HepG2 (cell line): ENCODE results near the gene RAP1GAP2. TPM values are rescaled to one million over a fixed set of nuclear protein-coding genes. Genes with fewer than 3 reads are reported as not detected.
A peak's percentile ranks its signal among the peaks of the same experiment; 100 is the strongest.
"Not testable (repeated sequence)": the region's sequence is repeated elsewhere in the genome, so short reads cannot be mapped to it uniquely, and the experiment has no call there.

Experiments
- ATAC-seq: fragments of 200-7000 bp; cut with Tn5 transposase; 3 replicates; pipeline ENCODE4 v1.9.1; 2020; ENCODE audit warnings: mild to moderate bottlenecking, moderate library complexity
- BruUV-seq: library from RNA; stranded (reverse); fragments of 400-500 nt; replicated peaks from 2 replicates; lab custom pipeline; 2021; lab: Mats Ljungman, UMichigan
- CTCF ChIA-PET: fragments of 300-600 bp; formaldehyde crosslinking; extraction: SDS; loops from one replicate; lab custom pipeline; 2021; ENCODE audit warnings: low total read pairs, inconsistent platforms, low intra/inter-chr PET ratio; lab: Yijun Ruan, JAX
- POLR2A ChIA-PET: fragments of 350-600 bp; sonication (Branson Sonifier 250); formaldehyde crosslinking; loops from one replicate; lab custom pipeline; 2020; ENCODE audit warnings: antibody characterized with exemption, inconsistent platforms; lab: Yijun Ruan, JAX
- DNase-seq: peaks from one replicate; pipeline ENCODE4 v3.0.0-alpha.2; 2015; ENCODE audit warnings: low spot score
- FAIRE-seq: peaks from 3 replicates; lab custom pipeline; 2011; peaks lifted over from hg19 to GRCh38; lab: Jason Lieb, UNC
- H2AFZ ChIP-seq: one replicate; pipeline ENCODE4 v1.6.1; 2011; ENCODE audit warnings: low read length, inconsistent platforms
- H3K27ac ChIP-seq: fragments of 300-600 bp; 3 replicates; pipeline ENCODE4 v1.8.0; 2011; ENCODE audit warnings: mixed run types, mild to moderate bottlenecking, mixed read lengths, low read length, inconsistent platforms; ENCODE audit not compliant: insufficient read depth; ENCODE audit errors: extremely low read length
- H3K27me3 ChIP-seq, 2 experiments: fragments of 200-600 bp in 1 of 2; 2 replicates in 1 of 2; 3 replicates in 1 of 2; pipeline versions ENCODE4 v1.6.0 to v1.8.0; 2011; ENCODE audit warnings: low read length in 2 of 2, mild to moderate bottlenecking in 2 of 2, moderate library complexity in 2 of 2, inconsistent platforms in 1 of 2; ENCODE audit not compliant: insufficient read depth in 2 of 2, control insufficient read depth in 1 of 2
- H3K36me3 ChIP-seq, 2 experiments: fragments of 200-600 bp in 1 of 2; replicated peaks in 1 of 2; 2 replicates in 1 of 2; 3 replicates in 1 of 2; pipeline versions ENCODE4 v1.5.1 to v1.8.0; 2011; ENCODE audit warnings: low read length in 2 of 2, inconsistent platforms in 1 of 2; ENCODE audit not compliant: insufficient read depth in 2 of 2, control insufficient read depth in 1 of 2
- H3K4me1 ChIP-seq: 2 replicates; pipeline ENCODE4 v1.5.1; 2012; ENCODE audit warnings: low read length, inconsistent platforms; ENCODE audit not compliant: insufficient read depth
- H3K4me2 ChIP-seq: 2 replicates; pipeline ENCODE4 v1.6.0; 2011; ENCODE audit warnings: low read depth, low read length, inconsistent platforms
- H3K4me3 ChIP-seq, 3 experiments: fragments of 200-600 bp in 1 of 3; sonication (generic), shearing (Covaris generic) in 1 of 3; replicated peaks in 1 of 3; 2 replicates each; pipeline ENCODE4 v1.5.1; 2011 to 2016; ENCODE audit warnings: low read length in 3 of 3, inconsistent platforms in 2 of 3, low read depth in 2 of 3, mild to moderate bottlenecking in 2 of 3, control low read depth in 1 of 3, mixed read lengths in 1 of 3; ENCODE audit not compliant: insufficient read depth in 1 of 3
- H3K79me2 ChIP-seq: one replicate; pipeline ENCODE4 v1.6.1; 2011; ENCODE audit warnings: low read length, inconsistent platforms; ENCODE audit not compliant: insufficient read depth
- H3K9ac ChIP-seq: 2 replicates; pipeline ENCODE4 v1.6.0; 2011; ENCODE audit warnings: mild to moderate bottlenecking, low read depth, low read length, inconsistent platforms; ENCODE audit not compliant: insufficient read depth
- H3K9me3 ChIP-seq: 2 replicates; pipeline ENCODE4 v1.5.1; 2012; ENCODE audit warnings: mild to moderate bottlenecking, low read length
- H4K20me1 ChIP-seq: 2 replicates; pipeline ENCODE4 v1.6.0; 2011; ENCODE audit warnings: inconsistent platforms, mild to moderate bottlenecking, low read length, moderate library complexity; ENCODE audit not compliant: insufficient read depth
- EEA1 ChIP-seq: sonication (generic); formaldehyde crosslinking; IDR thresholded peaks from 2 replicates; pipeline ENCODE4 v1.5.1; 2020; ENCODE audit warnings: mild to moderate bottlenecking, missing genetic modification reagents, borderline replicate concordance
- WGBS: methylation state at CpG from one replicate; pipeline ENCODE4 v1.1.6; 2017; ENCODE audit warnings: low lambda C conversion rate; 5-methylcytosine and 5-hydroxymethylcytosine counted together
- in situ Hi-C: cut with HindIII; loops from 2 replicates; pipeline ENCODE4 v1.10.0; 2017; ENCODE audit warnings: low pct_unique_long_range_greater_than_20kb; ENCODE audit not compliant: extremely low pct_ligation_motif_present
- intact Hi-C: fragments of 100-400 bp; cut with micrococcal nuclease; formaldehyde crosslinking; loops from one replicate; pipeline ENCODE4 v1.10.0; 2022; ENCODE audit not compliant: unreplicated experiment
- polyA plus RNA-seq, 8 experiments: library from polyadenylated mRNA; depleted of rRNA in 3 of 8; stranded (reverse) in 7 of 8; unstranded in 1 of 8; fragments of >200 nt; fragmentation: Illumina TruSeq in 4 of 8; extraction: Trizol in 4 of 8; gene quantifications; 2 replicates each; pipeline versions ENCODE4 v1.2.1 to v1.2.3, GENCODE V29; 2011 to 2016; ENCODE audit warnings: low read depth in 4 of 8, missing spikeins in 1 of 8, mixed read lengths in 1 of 8; ENCODE audit not compliant: insufficient read depth in 1 of 8
- total RNA-seq, 5 experiments: library from RNA; depleted of rRNA; stranded (reverse); fragments of >200 nt; fragmentation: Illumina TruSeq; extraction: Trizol; gene quantifications; 2 replicates each; pipeline ENCODE4 v1.2.3, GENCODE V29; 2016; ENCODE audit warnings: low read depth in 1 of 5

RAP1GAP2 gene
- total and polyA plus RNA-seq, 2 of the 13 experiments (the other 11 are each of a cell fraction or from before 2014, with no cell fraction given) = 10.9 to 12.0 TPM

DNA sequence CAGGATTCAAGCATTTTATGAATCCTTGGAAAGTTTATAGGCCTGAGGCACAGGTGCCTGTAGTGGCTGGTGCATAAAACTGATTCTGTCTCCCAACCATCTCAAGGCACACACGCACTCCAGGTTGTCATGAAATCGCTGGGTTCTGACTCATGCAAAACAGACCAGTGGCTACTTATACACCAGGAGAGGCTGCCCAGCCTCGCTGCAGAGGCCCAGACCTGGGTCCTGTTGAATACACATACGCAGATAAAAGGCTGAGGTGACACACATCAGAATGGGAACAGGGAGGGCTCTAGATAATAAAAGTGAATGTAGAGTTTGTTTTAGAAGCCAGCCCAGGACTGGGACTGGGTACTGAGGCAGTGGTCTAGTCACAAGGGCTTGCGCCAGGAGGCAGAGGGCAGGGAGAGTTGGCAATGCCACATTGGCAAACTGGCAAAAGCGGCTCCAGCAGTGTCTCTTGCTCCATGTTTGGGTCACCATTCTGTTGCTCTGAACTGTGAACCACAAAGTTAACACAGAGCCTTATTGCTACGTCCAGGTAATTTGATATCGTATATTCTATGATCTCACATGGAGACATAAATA is 253.6 kb downstream of the RAP1GAP2 start:
- no peak overlapping the region for H3K9ac ChIP-seq
- H3K27ac ChIP-seq = no peak overlapping the region
- in situ Hi-C loops = loop anchor here (10.0 kb wide), 1 partner anchor 615 kb away; the partner anchor contains the start of genes EMC6 and TAX1BP3
- POLR2A ChIA-PET = interaction anchor here (1.0 to 1.5 kb wide), 2 partner anchors 586 to 597 kb away, joined by 3 to 6 read pairs; partner anchors contain the start of genes CTNS and SHPK
- no peaks in the 10 kb centered on the region for H3K36me3 ChIP-seq
- no peak for ATAC-seq
- peak overlapping the region; percentile 83 for H3K4me2 ChIP-seq
- TF ChIP-seq EEA1 = no peak
- no peak for DNase-seq
- CTCF ChIA-PET = no interaction called here
- H3K4me3 ChIP-seq = no peak overlapping the region
- H4K20me1 ChIP-seq = no peaks in the 10 kb centered on the region
- FAIRE-seq = no peak
- no peaks in the 10 kb centered on the region for H3K79me2 ChIP-seq
- BruUV-seq = no TSS peak
- 0 out of 2 replicates have a peak, but pooled peaks cover 12% of the 10 kb centered on the region for H3K4me1 ChIP-seq
- H2AFZ ChIP-seq = no peak overlapping the region
- H3K27me3 ChIP-seq = no peaks in the 10 kb centered on the region
- intact Hi-C loops = no loop called here
- WGBS = 85% methylated on average over 7 of the region's 8 CpGs
- H3K9me3 ChIP-seq = no peaks in the 10 kb centered on the region

DNA sequence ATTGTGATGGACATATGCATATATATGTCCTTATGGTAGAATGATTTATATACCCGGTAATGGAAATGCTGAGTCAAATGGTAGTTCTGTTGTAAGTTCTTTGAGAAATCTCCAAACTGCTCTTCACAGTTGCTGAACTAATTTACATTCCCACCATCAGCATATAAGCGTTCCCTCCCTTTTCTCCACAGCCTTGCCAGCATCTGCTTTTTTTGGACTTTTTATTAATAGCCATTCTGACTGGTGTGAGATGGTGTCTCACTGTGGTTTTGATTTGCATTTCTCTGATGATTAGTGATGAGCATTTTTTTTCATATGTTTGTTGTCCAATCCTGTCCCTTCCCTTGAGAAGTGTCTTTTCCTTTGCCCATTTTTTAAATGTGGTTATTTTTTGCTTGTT is 258.6 kb downstream of the RAP1GAP2 start:
- H3K4me3 ChIP-seq, CTCF ChIA-PET, H3K9ac ChIP-seq, BruUV-seq, POLR2A ChIA-PET, H3K79me2 ChIP-seq, intact Hi-C loops, H3K9me3 ChIP-seq, DNase-seq, in situ Hi-C loops, ATAC-seq, H3K4me1 ChIP-seq, H3K27ac ChIP-seq, H4K20me1 ChIP-seq, H2AFZ ChIP-seq, H3K36me3 ChIP-seq, H3K27me3 ChIP-seq, FAIRE-seq, H3K4me2 ChIP-seq: not testable (repeated sequence)
- 0% methylated on average over 1 of the region's 2 CpGs for WGBS

DNA sequence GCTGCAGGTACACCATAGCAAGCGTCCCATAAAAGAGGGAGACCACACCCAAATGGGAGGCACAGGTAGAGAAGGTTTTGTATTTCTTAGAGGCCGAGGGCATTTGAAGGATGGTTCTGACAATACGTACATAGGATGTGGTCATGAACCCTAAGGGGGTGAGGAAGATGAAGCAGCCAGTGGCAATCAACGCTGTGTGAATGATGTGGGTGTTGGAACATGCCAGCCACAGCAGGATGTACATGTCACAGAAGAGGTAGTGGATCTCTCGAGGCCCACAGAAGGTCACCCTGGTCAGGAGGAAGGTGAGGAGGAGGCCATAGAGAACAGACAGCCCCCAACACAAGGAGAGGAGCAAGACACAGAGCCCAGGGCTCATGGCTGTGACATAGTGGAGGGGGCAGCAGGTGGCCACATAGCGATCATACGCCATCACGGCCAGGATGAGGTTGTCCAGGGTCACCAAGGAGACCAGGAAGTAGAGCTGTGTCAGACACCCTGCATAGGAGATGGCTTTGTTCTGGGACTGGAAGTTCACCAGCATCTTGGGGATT is 266.7 kb downstream of the RAP1GAP2 start:
- WGBS = 17% methylated on average over 8 of the region's 8 CpGs
- in situ Hi-C loops, H3K27me3 ChIP-seq, H3K9ac ChIP-seq, H3K27ac ChIP-seq, DNase-seq, H3K4me3 ChIP-seq, H3K4me1 ChIP-seq, H3K4me2 ChIP-seq, H3K79me2 ChIP-seq, ATAC-seq, FAIRE-seq, H2AFZ ChIP-seq, BruUV-seq, CTCF ChIA-PET, H4K20me1 ChIP-seq, H3K36me3 ChIP-seq, intact Hi-C loops, H3K9me3 ChIP-seq, POLR2A ChIA-PET: not testable (repeated sequence)

DNA sequence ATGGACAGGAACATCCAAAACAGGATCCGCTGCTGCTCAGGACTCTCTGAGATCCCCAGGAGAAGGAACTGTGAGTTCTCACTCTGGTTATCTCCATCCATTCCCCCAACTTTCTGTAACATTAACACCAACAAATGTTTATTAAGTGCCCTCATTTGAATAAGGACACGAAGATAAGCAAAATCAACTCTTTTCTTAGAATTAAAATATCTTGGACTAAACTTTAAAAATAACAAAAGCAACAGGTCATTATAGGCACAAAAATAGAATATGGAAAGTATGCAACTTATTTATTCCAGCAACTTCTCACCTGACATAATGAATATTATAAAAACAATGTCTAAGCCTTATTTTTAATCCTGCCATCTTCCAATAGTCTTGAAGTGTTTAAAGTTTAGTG is 267.3 kb downstream of the RAP1GAP2 start, which contains the start of gene OR1D5:
Gene OR1D5, minus strand, starts transcription at position 101 of the 400 bp plus-strand sequence. Its CDS starts 0 bp downstream, at position 101.
- FAIRE-seq, H3K27ac ChIP-seq, H4K20me1 ChIP-seq, in situ Hi-C loops, H3K4me2 ChIP-seq, CTCF ChIA-PET, intact Hi-C loops, H3K27me3 ChIP-seq, H3K9me3 ChIP-seq, H3K79me2 ChIP-seq, DNase-seq, H3K4me3 ChIP-seq, H3K36me3 ChIP-seq, H3K9ac ChIP-seq, ATAC-seq, H3K4me1 ChIP-seq, BruUV-seq, POLR2A ChIA-PET, H2AFZ ChIP-seq: not testable (repeated sequence)
- no CpG with 5 or more reads among the region's 2 CpGs for WGBS
